ENCODE results near the gene COL17A1.
A peak's percentile ranks its signal among the peaks of the same experiment; 100 is the strongest.

The COL17A1 gene

DNA sequence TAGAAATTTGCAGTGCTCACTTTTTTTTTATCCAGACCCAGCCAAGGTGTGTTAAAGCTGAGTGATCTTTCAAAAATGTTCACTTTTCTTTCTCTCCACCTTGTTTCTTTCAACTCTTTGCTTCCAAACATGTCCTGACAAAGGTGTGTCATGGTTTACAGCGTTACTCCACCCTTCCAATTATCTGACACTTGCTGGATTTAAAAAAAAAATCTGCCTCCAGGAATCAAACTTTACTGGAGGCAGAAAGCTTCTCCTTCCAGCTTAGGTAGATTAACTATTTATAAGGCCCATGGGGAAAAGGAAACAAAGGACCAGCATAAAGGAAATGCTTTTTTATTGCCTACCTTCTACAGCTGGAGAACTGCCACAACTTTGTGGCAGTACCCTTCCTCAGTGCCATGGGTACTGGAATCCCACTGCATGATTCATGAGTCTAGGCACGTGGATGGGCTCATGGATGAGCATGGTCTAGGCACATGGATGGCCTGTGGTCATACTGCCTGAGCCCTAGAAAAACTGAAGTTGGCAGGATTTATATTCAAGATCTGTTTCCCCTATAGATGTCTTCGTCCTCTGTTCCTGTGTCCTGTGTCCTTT, at the start of gene COL17A1:
Gene COL17A1 (minus strand): TSS at position 80 of the 600 bp plus-strand sequence. CDS start 5,207 bp downstream, outside the sequence.
- no peak within 1 kb of the TSS for H3K27ac ChIP-seq
- TF ChIP-seq, protein P1, sequence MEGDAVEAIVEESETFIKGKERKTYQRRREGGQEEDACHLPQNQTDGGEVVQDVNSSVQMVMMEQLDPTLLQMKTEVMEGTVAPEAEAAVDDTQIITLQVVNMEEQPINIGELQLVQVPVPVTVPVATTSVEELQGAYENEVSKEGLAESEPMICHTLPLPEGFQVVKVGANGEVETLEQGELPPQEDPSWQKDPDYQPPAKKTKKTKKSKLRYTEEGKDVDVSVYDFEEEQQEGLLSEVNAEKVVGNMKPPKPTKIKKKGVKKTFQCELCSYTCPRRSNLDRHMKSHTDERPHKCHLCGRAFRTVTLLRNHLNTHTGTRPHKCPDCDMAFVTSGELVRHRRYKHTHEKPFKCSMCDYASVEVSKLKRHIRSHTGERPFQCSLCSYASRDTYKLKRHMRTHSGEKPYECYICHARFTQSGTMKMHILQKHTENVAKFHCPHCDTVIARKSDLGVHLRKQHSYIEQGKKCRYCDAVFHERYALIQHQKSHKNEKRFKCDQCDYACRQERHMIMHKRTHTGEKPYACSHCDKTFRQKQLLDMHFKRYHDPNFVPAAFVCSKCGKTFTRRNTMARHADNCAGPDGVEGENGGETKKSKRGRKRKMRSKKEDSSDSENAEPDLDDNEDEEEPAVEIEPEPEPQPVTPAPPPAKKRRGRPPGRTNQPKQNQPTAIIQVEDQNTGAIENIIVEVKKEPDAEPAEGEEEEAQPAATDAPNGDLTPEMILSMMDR (IDR thresholded peaks at IDR 0.05): no peak
- no peak for TF ChIP-seq ZFX (IDR thresholded peaks at IDR 0.05; ENCODE audit: borderline replicate concordance)

DNA sequence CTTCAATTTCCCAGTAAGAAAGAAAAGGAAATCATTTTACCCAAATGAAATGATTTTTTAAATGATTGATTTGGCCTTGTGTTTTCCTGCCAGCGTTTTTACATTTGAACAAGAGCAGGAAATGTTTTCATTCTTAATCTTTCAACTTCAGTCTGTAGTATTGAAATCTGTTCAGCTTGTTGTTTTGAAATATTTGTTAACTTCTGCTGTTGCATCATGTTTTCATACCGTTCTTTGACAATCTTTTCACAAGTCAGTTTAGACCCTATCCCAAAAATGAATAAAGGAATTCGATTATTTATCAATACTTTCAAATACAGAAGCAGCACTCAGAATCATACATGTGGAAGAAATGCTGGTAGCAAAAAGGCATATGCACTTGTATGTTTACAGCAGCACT, 44.4 kb upstream of the COL17A1 start:
- no peak overlapping the region for H3K27ac ChIP-seq
- TF ChIP-seq ZFX (IDR thresholded peaks at IDR 0.05; ENCODE audit: borderline replicate concordance): no peak
- TF ChIP-seq, protein P1 (IDR thresholded peaks at IDR 0.05): no peak

DNA sequence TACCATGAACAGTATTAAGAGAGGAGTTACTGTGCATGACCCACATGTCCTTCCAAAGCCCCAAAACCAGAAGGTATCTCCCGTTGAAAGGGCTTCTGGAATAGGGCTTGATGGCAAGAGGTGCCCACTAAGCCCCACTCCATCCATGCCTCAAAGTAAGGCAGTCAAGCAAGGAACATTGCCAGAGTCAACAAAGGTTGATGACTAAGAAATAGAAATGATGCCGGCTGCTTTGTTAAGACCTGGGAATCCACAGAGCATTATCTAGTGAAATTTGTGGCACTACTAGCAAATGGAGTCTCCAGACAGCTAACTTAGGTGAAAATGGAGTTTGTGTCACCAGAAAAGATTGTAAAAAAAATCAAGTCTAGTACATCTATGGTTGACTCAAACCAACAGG, 42.5 kb upstream of the COL17A1 start:
- no peak overlapping the region for H3K27ac ChIP-seq
- TF ChIP-seq, protein P1 (IDR thresholded peaks at IDR 0.05): no peak
- no peak for TF ChIP-seq ZFX (IDR thresholded peaks at IDR 0.05; ENCODE audit: borderline replicate concordance)

DNA sequence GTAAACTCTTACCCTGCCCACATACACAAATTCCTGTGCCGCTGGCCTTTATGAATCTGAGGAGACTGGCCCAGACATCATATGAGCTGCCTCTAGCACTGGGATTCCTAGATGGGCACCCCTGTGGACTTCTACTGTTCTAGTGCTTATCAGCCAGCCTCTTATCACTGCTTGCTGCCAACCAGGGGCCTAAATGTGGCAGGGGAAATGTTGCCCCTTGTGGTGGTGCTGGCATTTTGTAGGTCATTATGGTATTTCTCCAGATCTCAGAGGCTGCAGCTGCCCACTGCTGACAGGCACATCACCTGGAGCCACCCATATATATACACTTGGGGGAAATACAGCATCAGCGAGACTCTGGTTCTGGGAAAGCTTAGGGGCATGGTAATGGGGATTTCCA, 41.7 kb upstream of the COL17A1 start:
- no peak overlapping the region for H3K27ac ChIP-seq
- no peak for TF ChIP-seq ZFX (IDR thresholded peaks at IDR 0.05; ENCODE audit: borderline replicate concordance)
- TF ChIP-seq, protein P1 (IDR thresholded peaks at IDR 0.05): peak; percentile 46

DNA sequence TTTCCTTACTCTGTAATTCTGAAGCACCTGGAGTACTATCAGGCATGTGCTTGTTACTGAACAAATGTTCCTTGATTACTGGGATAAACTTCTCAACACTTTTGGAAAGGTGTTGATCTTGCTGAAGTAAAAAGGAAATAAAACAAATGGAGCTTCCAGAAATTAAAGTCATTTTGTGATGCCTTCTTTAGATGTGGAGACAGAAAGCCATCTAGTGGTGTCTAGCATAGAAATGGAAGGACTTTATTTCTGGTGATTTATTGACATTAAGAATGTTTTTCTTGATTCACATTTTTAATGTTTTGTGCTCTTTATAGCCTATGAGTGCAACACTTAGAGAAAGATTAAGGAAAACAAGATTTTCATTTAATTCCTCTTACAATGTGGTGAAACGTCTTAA, 37.7 kb upstream of the COL17A1 start:
- H3K27ac ChIP-seq: no peak overlapping the region
- TF ChIP-seq, protein P1 (IDR thresholded peaks at IDR 0.05): 0 out of 2 replicates have a peak, but pooled peaks have one; percentile 32
- no peak for TF ChIP-seq ZFX (IDR thresholded peaks at IDR 0.05; ENCODE audit: borderline replicate concordance)

DNA sequence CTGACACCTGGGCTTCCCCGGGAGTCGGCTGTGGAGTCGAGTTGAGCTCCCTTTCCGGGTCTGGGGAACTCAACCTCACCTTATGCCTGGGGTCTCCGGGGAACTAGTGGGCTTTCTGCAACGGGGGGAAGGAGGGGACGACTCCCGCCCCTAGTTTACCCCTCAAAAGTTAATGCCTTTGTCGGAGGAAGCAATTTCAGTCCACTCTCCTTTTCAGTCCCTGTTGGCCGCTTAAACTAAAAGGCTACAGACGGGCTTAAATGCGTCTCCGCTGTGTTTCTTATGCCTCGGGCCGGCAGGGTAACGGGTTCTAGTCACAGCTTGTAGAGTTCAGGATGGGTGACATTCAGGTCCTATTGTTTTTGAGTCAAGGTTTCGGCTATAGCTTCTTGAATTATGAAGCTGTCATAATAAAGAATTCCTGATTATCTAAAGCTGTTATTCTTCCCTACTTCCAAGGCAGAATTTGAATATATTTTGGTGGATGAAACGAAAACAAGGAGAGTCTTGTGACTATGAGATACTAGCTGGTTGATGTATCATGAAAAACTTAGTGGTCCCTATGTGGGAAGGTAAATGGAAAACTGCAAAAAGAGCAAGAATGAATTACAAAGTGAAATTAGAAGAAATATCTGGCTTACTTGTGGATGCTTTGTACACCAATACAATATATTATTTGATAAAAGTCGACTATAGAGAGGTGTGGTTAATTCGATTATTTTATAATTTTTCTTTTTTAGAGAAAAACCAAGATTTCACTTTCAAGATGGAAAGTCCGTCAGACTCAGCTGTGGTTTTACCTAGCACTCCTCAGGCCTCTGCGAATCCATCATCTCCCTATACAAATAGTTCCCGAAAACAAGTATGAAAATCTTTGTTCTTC, 36.8 kb upstream of the COL17A1 start:
- TF ChIP-seq, protein P1 (IDR thresholded peaks at IDR 0.05): no peak
- no peak for TF ChIP-seq ZFX (IDR thresholded peaks at IDR 0.05; ENCODE audit: borderline replicate concordance)
- H3K27ac ChIP-seq: peak overlapping the region; percentile 97
